Activated gamma-delta T cell (primary cell): ENCODE results near the gene LBH.

ENCODE experiments used
- DNase-seq: peaks from one replicate; lab custom pipeline; 2025; lab: John Stamatoyannopoulos, UW

Gene LBH

DNA sequence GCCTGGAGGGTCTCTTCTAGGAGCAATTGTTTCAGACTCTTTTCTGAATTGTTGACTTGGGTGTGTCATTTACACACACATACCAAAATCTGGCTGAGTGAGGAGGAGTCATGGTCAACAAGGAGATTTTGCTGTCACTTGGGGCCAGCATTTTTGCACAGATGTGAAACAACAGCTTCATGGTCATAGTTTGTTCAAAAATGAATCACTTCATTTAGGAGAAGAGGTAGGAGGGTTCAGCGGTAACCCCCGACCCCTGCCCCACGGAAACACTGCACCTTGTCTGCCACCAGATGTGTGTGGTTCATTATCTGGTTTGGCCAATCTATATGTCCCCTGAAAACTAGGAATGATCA, 42.2 kb downstream of the LBH start:
- DNase-seq = no peak

GRCh38 chr2:30275256-30275655, 43.9 kb downstream of the LBH start:
- no peak for DNase-seq

DNA sequence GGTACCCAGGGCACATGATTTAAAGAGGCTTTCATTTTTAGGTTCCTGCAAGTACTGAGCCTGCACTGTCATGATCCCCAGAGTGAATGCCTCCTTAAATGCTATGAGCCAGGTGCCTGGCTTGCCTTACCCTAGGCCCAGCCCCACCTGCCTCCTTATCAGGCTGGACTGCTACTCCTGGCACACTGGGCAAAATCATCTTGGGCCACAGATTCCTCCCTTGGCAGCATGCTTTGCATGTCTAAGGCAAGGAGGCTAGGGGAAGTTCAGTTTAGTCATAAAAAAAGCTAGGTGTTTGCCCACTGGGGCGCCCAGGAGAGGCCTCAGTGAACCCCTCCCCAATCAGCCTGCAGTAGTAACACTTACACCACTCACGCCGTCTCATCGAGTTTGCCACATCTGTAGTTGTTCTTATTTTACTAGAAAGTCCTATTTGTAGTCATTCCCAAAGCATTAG, 45.1 kb downstream of the LBH start:
- DNase-seq = no peak

DNA sequence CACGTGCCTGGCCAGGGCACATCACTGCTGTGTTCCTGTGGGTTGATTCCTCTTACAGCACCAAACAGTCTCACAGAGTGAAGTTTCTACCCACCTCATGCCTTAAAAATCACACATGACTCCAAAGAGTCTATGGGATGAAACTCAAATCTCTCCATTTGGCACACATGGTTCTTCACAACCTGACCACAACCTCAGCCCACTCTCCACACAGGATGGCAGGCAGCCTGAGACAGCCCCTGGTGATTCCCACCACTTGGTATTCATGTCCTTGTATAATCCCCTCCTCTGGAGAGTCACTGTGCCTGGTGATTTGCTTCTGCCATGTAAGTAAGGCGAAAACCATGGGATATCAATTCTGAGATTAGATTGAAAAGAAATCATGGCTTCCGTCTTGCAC, 46.2 kb downstream of the LBH start:
- no peak for DNase-seq

GRCh38 chr2:30278419-30278818, 47.1 kb downstream of the LBH start:
- DNase-seq = no peak

- DNase-seq = no peak
Measured at GRCh38 chr2:30280596-30281434, 49.5 kb downstream of the LBH start.

DNA sequence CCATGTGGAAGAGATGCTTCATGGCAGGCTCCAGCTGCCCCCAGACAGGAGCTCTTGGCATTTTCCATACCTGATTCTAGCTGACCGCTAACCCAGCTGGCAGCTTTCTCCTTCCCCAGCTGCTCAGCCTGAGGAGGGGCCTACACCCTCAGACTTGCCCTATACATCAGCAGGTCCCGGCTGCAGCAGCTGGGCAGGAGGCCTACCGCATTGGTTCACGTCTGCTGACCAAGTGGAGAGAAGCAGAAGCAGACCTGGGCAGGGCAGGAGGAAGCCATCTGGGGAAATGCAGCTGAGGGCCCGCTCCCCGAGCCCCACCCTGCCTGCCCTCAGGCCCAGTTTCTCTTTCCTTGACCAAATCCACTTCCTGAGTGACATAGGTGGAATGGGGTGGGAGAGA, 50.7 kb downstream of the LBH start:
- DNase-seq = no peak

- DNase-seq = no peak
Measured at GRCh38 chr2:30282721-30283120, 51.4 kb downstream of the LBH start.

DNA sequence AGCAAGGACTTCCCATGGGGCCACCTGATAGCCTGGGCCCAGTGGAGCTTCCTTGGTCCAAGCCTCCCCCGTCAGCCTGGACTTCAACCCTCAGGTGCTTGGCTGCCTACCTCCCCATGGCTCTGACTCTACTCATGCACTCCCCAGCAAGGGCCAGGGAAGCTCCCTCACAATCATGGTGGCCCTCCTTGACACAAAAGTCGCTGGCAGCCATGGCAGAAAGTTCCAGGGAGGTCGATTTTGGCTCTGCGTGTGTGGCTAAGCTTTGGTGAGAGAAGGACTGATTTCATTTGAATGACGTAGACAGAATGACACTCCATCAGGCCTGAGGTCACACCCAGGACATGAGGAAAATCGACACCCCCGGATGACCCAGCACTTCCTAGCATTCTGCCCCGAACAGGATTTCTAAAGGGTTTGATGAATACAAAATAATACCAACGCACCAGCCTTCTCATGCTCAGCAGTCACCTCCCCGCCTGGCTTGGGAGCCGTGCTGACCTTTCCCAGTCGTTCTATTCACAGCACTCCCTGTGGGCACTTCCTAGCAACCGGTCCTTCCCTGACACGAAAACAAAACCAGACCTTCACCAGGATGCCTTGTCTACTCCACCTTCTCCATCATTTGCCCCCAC, 52.7 kb downstream of the LBH start:
- DNase-seq = no peak

DNA sequence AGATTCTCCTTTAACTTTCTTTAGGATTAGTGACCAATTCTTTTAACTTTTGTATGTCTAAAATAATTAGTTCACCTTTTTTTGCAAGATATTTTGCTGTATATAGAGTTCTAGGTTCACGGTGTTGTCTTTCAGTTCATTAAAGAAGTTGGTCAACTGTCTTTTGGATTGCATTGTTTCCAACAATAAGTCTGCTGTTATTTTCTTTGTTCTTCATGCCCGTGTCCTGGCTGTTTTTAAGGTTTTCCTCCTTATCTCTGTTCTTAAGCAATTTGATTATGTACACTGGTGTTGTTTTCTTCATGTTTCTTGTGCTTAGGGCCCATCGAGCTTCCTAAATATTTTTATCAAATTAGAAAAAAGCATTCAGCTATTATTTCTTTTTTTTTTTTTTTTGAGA, 54.4 kb downstream of the LBH start:
- no peak for DNase-seq

- no peak for DNase-seq
Measured at GRCh38 chr2:30287190-30287840, 56.0 kb downstream of the LBH start.

GRCh38 chr2:30287857-30288513, 56.7 kb downstream of the LBH start:
- no peak for DNase-seq

DNA sequence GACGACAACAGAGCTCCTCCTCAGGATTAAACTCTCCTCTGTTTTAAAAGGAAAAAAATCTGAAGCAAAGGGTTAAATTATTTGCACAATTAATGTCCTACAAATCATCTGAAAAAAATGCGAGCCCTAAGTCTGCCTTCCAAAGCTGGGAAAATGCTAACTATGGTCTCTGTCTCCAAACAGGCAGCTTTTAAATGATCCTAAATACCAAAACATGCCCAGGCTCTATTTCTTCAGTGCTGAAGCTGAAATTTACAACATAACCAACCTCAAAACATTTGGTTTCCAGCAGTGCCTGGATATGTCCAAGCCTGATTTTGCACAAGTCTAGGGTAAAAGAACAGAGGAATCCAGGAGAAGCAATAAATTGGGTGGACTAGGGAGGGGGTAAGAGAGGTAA, 57.2 kb downstream of the LBH start:
- DNase-seq = no peak

DNA sequence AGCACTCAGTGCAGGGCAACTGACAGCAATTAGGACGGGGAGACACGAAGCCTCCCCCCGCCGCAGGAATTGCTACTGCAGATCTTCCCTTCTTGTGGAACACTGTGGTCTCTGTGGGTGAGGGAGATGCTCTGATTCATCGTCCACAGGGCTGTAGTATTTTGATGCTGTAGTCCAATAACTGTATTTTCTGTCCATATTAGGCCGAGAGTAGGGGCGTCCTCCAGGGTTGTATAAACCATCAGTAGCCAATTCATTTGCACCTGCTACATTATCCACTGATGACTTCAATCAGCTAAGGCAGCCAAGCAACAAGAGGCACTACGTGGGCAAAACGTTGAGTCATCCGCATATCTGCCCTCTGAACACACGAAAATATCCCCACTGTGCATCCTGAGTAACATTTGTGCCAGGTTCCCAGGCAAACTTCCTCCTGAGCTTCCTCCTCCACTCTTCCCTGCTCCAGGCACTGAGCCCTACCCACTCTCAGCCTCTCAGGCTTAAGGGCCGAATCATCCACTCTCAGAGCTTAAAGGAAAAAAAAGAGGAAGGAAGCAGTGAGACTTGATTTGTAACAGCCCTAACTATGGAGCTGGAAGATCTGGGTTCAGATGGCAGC, 62.1 kb downstream of the LBH start:
- no peak for DNase-seq

DNA sequence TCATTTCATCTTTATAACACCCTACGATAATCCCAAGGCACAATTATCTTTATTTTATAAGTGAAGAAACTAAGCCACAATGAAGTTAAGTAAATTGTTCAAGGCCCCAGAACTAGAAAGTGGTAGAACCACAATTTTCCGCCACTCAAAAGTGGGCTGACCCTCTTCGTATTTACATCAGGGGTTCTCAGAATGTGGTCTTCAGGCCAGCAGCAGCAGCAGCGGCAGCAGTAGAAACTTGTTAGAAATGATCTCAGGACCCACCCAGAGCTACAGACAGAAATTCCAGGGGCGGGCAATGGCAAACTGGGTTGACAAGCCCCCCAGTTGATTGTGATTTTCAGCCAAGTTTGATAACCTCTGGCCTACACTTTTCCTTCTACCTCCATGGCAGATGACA, 62.8 kb downstream of the LBH start:
- DNase-seq = no peak

GRCh38 chr2:30296496-30296895, 65.2 kb downstream of the LBH start:
- DNase-seq = no peak

DNA sequence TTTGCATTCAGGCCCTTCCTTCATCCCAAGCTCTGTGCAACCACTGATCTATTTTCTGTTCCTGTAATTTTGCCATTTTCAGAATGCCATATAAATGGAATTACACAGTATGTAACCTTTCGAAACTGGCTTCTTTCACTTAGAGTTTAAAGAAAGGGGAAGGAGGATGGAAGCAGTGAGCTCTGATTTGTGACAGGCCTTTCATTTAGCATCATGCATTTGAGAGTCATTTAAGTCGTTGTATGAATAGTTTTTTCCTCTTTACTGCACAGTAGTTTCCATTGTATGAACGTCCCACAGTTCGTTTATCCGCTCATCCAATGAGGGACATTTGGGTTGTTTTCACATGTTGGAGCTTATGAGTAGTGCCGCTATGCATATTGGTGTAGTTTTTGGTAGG, 67.0 kb downstream of the LBH start:
- no peak for DNase-seq

DNA sequence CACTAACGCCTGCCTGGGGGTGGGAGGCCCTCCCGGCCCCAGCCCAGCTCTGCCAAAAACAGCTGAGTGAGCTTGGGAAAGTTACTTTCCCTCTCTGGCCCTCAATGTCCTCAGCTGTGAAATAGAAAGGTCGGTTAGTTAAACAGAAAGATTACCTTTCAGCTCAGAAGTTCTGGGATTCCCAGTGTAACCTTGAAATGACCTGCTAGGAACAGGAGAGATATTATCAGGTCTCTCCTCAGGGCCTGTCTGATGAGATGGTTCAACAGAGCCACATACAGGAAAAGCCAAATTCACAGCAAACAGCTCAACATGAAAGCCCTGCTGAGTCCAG, 68.8 kb downstream of the LBH start:
- DNase-seq = no peak

- no peak for DNase-seq
Measured at GRCh38 chr2:30300456-30301221, 69.3 kb downstream of the LBH start.

DNA sequence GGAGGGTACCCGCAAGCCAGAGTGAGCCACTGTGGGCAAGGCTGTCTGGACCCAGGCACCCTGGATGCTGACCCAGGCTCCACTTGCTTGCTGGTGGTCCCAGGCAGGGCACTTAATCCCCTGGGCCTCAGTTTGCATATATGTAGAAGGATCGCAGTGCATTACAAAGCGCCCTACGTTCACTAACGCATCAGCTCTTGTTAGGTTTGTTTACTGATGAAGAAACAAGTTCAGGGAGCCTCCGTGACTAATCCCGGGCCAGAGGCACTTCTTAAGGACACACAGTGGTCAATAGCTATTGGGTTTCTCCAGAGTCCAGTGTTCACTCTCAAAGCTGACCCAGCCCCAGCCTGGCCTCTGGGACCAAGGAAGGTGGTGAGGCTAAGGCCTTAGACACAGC, 70.2 kb downstream of the LBH start:
- no peak for DNase-seq

DNA sequence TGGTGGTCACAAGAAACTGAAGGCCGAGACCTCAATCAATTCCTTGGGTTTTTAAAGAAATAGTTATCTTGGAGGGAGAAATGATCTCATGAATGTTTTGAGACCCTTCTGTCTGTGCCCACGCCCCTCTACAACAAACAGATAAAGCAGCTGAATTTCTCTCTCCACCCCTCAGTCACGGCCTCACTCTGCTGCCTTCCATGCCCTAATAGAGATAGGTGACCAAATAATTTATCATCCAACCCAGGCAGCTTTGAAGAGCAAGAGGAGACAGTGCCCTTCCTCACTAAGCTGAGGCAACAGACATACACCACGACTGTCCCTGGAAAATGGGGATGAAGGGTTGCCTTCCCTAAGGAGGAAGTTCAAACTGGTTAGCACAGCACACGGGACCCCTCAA, 71.2 kb downstream of the LBH start:
- DNase-seq = no peak

GRCh38 chr2:30303095-30303494, 71.8 kb downstream of the LBH start:
- DNase-seq = no peak
